Prostate gland (tissue), 2 donors: Measurements from ENCODE around the gene TNFRSF1B. TPM values are rescaled to one million over a fixed set of nuclear protein-coding genes. Genes with fewer than 3 reads are reported as not detected.

ENCODE experiments used
- DNase-seq: peaks from one replicate; pipeline ENCODE4 v3.0.0-alpha.2; 2019; ENCODE audit warnings: low spot score
- H3K27ac ChIP-seq, 2 donors: fragments of 200-600 bp; sonication (generic); 2 replicates each; pipeline ENCODE4 v1.5.1; 2017 to 2019
- H3K27me3 ChIP-seq: fragments of 200-600 bp; sonication (generic); replicated peaks from 2 replicates; pipeline ENCODE4 v1.5.1; 2019; ENCODE audit not compliant: insufficient read depth
- H3K36me3 ChIP-seq, 2 donors: fragments of 200-600 bp; sonication (generic); 1 replicate in 1 of 2; 2 replicates in 1 of 2; pipeline versions ENCODE4 v1.5.1 to v1.8.1; 2017 to 2019
- H3K4me1 ChIP-seq: fragments of 200-600 bp; sonication (generic); replicated peaks from 2 replicates; pipeline ENCODE4 v1.5.1; 2019
- H3K4me3 ChIP-seq, 2 donors: fragments of 200-600 bp; sonication (generic); 2 replicates each; pipeline ENCODE4 v1.5.1; 2017 to 2019
- H3K9me3 ChIP-seq: fragments of 200-600 bp; sonication (generic); 2 replicates; pipeline ENCODE4 v1.5.1; 2017
- POLR2A ChIP-seq: fragments of 450-650 bp; IDR thresholded peaks from one replicate; pipeline ENCODE4 v1.6.1; 2016; ENCODE audit warnings: antibody characterized with exemption, mild to moderate bottlenecking
- POLR2AphosphoS5 ChIP-seq: sonication (generic); formaldehyde crosslinking; IDR thresholded peaks from one replicate; pipeline ENCODE4 v1.6.1; 2017; ENCODE audit warnings: antibody characterized with exemption
- WGBS: methylation state at CpG from one replicate; pipeline ENCODE4 v1.1.5; 2018; 5-methylcytosine and 5-hydroxymethylcytosine counted together
- intact Hi-C: fragments of 100-400 bp; cut with DNase I; formaldehyde crosslinking; loops from one replicate; pipeline ENCODE4 v1.14.2; 2022
- total RNA-seq, 2 donors: library from RNA; depleted of rRNA; stranded (reverse); fragments of >200 nt; gene quantifications; one replicate each; pipeline ENCODE4 v1.1.0, GENCODE V29; 2016
- TF ChIP-seq, protein P1 (sequence below), 4 experiments: fragments of 200-600 bp in 2 of 4; fragments of 450-650 bp in 2 of 4; sonication (generic) in 2 of 4; IDR thresholded peaks; 1 replicate in 3 of 4; 2 replicates in 1 of 4; pipeline ENCODE4 v1.5.1; 2016 to 2019; ENCODE audit warnings: antibody characterized with exemption in 4 of 4, mild to moderate bottlenecking in 2 of 4, moderate library complexity in 2 of 4

The TNFRSF1B gene
- total RNA-seq, 2 donors from 2014 or later: 10.9 to 18.4 TPM

DNA sequence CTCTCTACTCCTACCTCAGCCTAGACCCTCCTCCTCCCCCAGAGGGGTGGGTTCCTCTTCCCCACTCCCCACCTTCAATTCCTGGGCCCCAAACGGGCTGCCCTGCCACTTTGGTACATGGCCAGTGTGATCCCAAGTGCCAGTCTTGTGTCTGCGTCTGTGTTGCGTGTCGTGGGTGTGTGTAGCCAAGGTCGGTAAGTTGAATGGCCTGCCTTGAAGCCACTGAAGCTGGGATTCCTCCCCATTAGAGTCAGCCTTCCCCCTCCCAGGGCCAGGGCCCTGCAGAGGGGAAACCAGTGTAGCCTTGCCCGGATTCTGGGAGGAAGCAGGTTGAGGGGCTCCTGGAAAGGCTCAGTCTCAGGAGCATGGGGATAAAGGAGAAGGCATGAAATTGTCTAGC lies 41.5 kb downstream of the TNFRSF1B start:
- Histone ChIP-seq H3K4me3 (no peak overlapping the region), H3K27me3 (no peaks in the 10 kb centered on the region), H3K27ac (no peak overlapping the region), H3K9me3 (no peaks in the 10 kb centered on the region), H3K36me3 (no peaks in the 10 kb centered on the region), H3K4me1 (no peaks in the 10 kb centered on the region)
- no peak for DNase-seq
- TF ChIP-seq POLR2AphosphoS5: no peak
- TF ChIP-seq POLR2A: no peak
- TF ChIP-seq, protein P1, sequence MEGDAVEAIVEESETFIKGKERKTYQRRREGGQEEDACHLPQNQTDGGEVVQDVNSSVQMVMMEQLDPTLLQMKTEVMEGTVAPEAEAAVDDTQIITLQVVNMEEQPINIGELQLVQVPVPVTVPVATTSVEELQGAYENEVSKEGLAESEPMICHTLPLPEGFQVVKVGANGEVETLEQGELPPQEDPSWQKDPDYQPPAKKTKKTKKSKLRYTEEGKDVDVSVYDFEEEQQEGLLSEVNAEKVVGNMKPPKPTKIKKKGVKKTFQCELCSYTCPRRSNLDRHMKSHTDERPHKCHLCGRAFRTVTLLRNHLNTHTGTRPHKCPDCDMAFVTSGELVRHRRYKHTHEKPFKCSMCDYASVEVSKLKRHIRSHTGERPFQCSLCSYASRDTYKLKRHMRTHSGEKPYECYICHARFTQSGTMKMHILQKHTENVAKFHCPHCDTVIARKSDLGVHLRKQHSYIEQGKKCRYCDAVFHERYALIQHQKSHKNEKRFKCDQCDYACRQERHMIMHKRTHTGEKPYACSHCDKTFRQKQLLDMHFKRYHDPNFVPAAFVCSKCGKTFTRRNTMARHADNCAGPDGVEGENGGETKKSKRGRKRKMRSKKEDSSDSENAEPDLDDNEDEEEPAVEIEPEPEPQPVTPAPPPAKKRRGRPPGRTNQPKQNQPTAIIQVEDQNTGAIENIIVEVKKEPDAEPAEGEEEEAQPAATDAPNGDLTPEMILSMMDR (IDR thresholded peaks at IDR 0.05): no peak
- intact Hi-C loops: loop anchor here (2.0 to 5.0 kb wide), 3 partner anchors 66 to 371 kb away; no protein-coding TSS in a partner anchor
- 82% methylated on average over 6 of the region's 6 CpGs for WGBS

- intact Hi-C loops: loop anchor here (2.0 to 5.0 kb wide), 3 partner anchors 67 to 372 kb away; no protein-coding TSS in a partner anchor
- Histone ChIP-seq H3K9me3 (no peaks in the 10 kb centered on the region), H3K27me3 (no peaks in the 10 kb centered on the region), H3K27ac (no peak overlapping the region), H3K4me3 (no peak overlapping the region), H3K36me3 (no peaks in the 10 kb centered on the region), H3K4me1 (no peaks in the 10 kb centered on the region)
- peak; percentile 76 for DNase-seq
- WGBS: 20% methylated on average over 13 of the region's 14 CpGs
- TF ChIP-seq, protein P1 (IDR thresholded peaks at IDR 0.05): peak; percentile 91 to 98 (median 95)
- TF ChIP-seq POLR2AphosphoS5 (peak; percentile 43), POLR2A (no peak)
Measured at GRCh38 chr1:12208764-12209494, 42.1 kb downstream of the TNFRSF1B start.

DNA sequence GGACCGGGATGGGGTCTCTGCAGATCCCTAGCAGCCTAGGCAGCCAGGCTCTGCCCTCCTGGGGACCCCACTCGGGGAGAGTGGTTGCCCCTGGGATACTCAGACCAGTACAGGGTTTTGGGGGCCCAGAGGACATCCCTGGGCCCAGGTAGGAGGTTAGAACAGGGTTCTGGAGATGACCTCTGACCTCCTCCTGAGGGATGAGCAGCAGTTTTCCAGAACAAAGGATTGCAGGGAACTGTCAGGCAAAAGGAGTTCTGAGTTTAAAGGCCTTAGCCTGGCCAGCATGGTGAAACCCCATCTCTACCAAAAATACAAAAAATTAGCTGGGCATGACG lies 42.7 kb downstream of the TNFRSF1B start:
- intact Hi-C loops: loop anchor here (2.0 to 5.0 kb wide), 3 partner anchors 67 to 372 kb away; no protein-coding TSS in a partner anchor
- WGBS: 80% methylated on average over 3 of the region's 3 CpGs
- no peaks in the 10 kb centered on the region for H3K9me3 ChIP-seq
- no peaks in the 10 kb centered on the region for H3K27me3 ChIP-seq
- H3K27ac ChIP-seq: no peak overlapping the region
- no peaks in the 10 kb centered on the region for H3K4me1 ChIP-seq
- TF ChIP-seq POLR2AphosphoS5 (no peak), POLR2A (no peak)
- TF ChIP-seq, protein P1 (IDR thresholded peaks at IDR 0.05): no peak
- H3K4me3 ChIP-seq: no peak overlapping the region
- no peak for DNase-seq
- H3K36me3 ChIP-seq: no peaks in the 10 kb centered on the region

DNA sequence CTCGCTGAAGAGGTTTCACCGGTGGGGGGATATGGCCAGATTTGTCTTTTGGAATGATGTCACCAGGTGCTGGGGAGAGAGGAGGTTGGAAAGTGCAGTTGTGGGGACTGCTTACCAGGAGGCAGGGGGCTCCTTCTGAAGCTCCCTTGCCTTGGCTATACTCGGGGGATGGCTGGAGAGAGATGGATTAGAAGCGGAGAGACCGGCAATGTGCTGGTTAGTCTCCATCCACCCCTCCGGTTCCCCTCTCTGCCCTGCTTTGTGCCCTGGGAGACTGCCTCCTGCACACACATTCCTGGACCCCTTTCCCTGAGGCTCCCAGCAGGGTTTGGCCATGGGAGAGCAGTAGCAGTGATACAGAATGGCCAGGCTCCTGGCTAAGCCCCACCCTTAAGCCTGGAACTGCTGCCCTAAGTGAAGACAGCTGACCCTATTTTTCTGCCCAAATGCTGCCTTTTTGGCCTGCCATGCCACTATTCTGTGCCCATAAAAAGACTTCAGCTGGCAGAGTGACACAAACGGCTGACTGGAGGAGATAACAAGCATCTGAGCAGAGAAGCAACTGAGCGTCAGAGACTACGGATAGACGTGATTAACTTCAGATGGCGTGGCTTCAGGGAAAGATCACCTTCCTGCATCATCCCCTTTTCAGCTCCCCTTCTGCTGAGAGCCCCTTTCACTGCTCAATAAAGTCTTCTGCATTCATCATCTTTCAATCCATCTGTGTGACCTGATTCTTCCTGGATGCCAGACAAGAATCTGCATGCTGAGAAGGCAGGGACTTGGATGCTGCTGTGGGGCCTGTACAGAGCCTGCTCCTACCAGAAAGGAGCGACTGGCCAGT lies 48.5 kb downstream of the TNFRSF1B start:
- 85% methylated on average over 12 of the region's 12 CpGs for WGBS
- DNase-seq: no peak
- intact Hi-C loops: no loop called here
- TF ChIP-seq POLR2A (no peak), POLR2AphosphoS5 (no peak)
- TF ChIP-seq, protein P1 (IDR thresholded peaks at IDR 0.05): no peak
- no peaks in the 10 kb centered on the region for H3K36me3 ChIP-seq
- no peak overlapping the region for H3K27ac ChIP-seq
- H3K27me3 ChIP-seq: no peaks in the 10 kb centered on the region
- H3K9me3 ChIP-seq: no peaks in the 10 kb centered on the region
- no peaks in the 10 kb centered on the region for H3K4me1 ChIP-seq
- H3K4me3 ChIP-seq: no peak overlapping the region
